HG02763 (cell line): Measurements from ENCODE around the gene IGSF21.

Source experiments
- ATAC-seq: cut with Tn5 transposase; IDR thresholded peaks from one replicate; pipeline ENCODE4 v1.9.1; 2021; ENCODE audit warnings: mild to moderate bottlenecking, moderate library complexity; ENCODE audit not compliant: unreplicated experiment

Gene IGSF21

GRCh38 chr1:18094096-18094495, 13.5 kb upstream of the IGSF21 start:
- no peak for ATAC-seq

GRCh38 chr1:18097206-18097605, 10.4 kb upstream of the IGSF21 start:
- ATAC-seq, result no peak

- ATAC-seq, result no peak
These were observed 8.6 kb upstream of the IGSF21 start for GRCh38 chr1:18099026-18099425.

GRCh38 chr1:18100060-18100459, 7.5 kb upstream of the IGSF21 start:
- no peak for ATAC-seq

GRCh38 chr1:18100491-18101063, 7.0 kb upstream of the IGSF21 start:
- no peak for ATAC-seq

GRCh38 chr1:18101508-18101907, 6.1 kb upstream of the IGSF21 start:
- no peak for ATAC-seq

GRCh38 chr1:18103788-18104421, 3.7 kb upstream of the IGSF21 start:
- no peak for ATAC-seq

- ATAC-seq, result no peak
These were observed 3.0 kb upstream of the IGSF21 start for GRCh38 chr1:18104546-18105100.

GRCh38 chr1:18105196-18105595, 2.4 kb upstream of the IGSF21 start:
- no peak for ATAC-seq

- no peak for ATAC-seq
These were observed 880 bp downstream of the IGSF21 start for GRCh38 chr1:18108299-18109057.

- no peak for ATAC-seq
These were observed 1.6 kb downstream of the IGSF21 start for GRCh38 chr1:18109058-18109755.

- no peak for ATAC-seq
These were observed 2.4 kb downstream of the IGSF21 start for GRCh38 chr1:18109756-18110597.

- ATAC-seq, result no peak
These were observed 3.0 kb downstream of the IGSF21 start for GRCh38 chr1:18110598-18110939.

- ATAC-seq, result no peak
These were observed 3.4 kb downstream of the IGSF21 start for GRCh38 chr1:18110968-18111367.

GRCh38 chr1:18111605-18112297, 4.2 kb downstream of the IGSF21 start:
- no peak for ATAC-seq

- ATAC-seq, result no peak
These were observed 5.0 kb downstream of the IGSF21 start for GRCh38 chr1:18112611-18113010.

- no peak for ATAC-seq
These were observed 7.3 kb downstream of the IGSF21 start for GRCh38 chr1:18114726-18115410.

GRCh38 chr1:18116777-18117176, 9.2 kb downstream of the IGSF21 start:
- ATAC-seq, result no peak

- no peak for ATAC-seq
These were observed 10.5 kb downstream of the IGSF21 start for GRCh38 chr1:18118078-18118477.
